Left hindlimb (tissue), 1 donor: Measurements from ENCODE around the gene C12orf76.
A peak's percentile ranks its signal among the peaks of the same experiment; 100 is the strongest.
"Not testable (repeated sequence)": the region's sequence is repeated elsewhere in the genome, so short reads cannot be mapped to it uniquely, and the experiment has no call there.

ENCODE experiments used
- DNase-seq: peaks from one replicate; pipeline ENCODE4 v3.0.0-alpha.2; 2018

The C12orf76 gene

DNA sequence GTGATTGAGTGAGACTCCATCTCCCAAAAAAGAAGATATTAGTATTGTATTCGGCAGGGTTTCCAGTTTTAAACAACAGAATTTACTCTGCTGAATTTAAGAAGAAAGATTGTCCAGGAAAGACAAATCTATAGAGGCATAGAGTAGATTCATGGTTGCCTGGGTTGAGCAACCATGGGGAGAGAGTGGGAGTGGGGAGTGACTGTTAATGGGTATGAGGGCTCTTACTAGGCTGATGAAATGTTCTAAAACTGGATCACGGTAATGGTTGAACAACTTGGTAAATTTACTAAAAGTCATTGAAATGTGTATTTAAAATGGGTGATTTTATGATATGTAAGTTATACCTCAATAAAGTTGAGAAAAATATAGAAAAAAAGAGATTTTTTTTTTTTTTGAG is 13.9 kb upstream of the C12orf76 start:
- no peak for DNase-seq

DNA sequence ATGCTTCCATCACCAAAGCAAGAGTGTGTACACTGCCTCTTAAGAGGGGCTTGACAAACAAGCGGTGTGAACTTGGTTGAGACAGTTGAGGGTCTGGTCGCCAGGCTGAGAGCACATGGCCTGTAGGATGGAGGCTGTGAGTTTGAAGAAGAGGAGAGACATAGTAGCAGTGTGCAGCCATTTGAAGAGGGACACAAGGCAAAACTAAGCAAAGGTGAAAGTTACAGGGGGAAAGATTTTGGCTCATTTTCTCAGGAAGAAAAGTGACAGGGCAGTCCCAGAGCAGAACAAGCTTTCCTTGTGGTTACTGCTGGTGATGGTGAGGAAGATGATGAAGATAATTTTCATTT is 11.3 kb upstream of the C12orf76 start:
- DNase-seq = no peak

DNA sequence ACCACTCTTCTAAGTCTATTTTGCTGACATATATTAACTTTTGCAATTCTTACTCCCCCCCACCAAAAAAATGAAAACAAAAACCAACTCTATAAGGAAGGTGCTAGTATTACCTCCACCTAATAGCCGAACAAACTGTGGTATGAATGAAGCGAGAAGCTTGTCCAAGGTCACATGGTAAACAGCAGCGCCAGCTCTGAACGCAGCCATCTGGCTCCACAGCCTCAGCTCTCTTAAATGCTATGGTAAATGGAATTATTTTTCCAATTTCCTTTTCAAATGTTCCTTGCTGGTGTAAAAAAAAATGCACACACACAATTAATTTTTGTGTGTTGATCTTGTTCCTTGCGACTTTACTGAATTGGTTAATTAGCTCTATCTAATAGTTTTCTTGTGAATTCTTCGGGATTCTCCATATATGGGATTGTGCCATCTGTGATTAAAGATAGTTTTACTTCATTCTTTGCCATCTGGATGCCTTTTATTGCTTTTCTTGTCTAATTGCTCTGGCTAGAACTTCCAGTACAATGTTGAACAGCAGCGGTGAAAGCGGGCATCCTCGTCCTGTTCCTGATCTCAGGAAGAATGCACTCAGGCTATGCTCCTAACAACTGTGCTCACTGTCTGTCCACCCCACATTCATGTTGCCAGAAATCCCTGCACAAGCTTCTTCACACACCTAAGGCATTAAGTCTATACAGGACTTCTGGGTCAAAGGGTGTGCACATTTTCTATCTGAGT is 10.7 kb upstream of the C12orf76 start:
- DNase-seq = no peak

DNA sequence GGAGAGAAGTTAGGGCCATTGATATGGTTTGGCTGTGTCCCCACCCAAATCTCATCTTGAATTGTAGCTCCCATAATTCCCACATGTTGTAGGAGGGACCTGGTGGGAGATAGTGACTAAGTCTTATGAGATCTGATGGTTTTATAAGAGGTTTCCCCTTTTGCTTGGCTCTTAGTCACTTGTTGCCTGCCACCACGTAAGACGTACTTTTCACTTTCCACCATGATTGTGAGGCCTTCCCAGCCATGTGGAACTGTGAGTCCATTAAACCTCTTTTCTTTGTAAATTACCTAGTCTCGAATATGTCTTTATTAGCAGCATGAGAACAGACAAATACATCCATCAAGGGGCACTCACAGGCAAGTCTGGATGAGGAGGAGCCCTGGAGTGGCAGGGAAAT is 8.3 kb upstream of the C12orf76 start:
- DNase-seq = not testable (repeated sequence)

DNA sequence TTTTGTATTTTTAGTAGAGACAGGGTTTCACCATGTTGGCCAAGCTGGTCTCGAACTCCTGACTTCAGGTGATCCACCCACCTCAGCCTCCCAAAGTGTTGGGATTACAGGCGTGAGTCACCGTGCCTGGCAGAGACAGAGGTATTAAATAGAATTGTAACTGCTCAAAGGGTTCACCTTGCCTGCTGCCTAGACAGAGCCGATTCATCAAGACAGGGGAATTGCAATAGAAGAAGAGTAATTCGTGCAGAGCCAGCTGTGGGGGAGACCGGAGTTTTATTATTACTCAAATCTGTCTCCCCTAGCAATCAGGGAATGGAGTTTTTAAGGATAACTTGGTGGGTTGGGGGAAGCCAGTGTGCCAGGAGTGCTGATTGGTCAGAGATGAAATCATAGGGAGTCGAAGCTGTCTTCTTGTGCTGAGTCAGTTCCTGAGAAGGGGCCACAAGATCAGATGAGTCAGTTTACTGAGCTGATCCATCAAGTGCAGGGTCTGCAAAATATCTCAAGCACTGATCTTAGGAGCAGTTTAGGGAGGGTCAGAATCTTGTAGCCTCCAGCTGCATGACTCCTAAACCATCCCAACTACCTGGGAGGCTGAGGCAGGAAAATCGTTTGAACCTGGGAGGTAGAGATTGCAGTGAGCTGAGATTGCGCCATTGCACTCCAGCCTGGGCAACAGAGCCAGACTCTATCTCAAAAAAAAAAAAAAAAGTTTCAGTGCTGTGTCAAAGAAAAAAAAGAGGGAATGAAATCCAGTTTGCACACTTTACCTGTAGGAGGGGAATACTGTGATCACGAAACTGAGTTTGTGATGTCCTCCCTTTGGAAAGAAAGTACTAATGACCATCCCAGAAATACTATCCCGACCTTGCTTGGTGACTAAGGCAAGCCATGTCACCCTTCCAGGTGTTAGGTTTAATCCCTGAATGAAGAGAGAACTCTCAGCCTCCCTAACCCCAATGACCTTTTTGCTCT is 7.3 kb upstream of the C12orf76 start:
- DNase-seq = not testable (repeated sequence)

DNA sequence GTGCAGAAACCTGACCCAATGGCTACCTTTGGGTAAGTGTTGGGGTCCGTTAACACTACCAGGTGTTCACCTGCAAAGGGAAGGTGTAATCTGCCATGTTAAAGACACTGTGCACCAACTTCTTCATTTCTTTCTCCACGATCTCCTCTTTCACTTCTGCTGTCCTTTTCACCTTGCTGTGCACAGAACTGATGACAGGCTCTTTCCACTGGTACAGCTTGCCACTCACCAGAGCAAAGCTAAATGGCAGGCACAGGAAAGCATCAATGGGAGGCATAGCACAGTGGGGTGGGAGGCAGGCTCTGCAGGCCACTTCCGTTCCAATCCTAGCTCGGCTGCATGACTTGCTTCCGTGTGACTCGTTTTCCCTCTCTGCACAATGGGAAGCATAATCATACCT is 2.6 kb upstream of the C12orf76 start:
- DNase-seq = no peak

DNA sequence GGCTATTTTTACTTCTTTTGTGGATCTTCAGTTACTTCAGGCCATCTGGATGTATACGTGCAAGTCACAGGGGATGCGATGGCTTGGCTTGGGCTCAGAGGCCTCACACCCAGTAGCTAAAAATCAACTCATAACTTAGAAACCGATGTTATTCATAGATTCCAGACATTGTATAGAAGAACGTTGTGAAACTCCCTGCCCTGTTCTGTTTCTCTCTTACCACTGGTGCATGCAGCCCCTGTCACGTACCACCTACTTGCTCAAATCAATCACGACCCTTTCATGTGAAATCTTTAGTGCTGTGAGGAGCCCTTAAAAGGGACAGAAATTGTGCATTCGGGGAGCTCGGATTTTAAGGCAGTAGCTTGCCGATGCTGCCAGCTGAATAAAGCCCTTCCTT is 1.3 kb upstream of the C12orf76 start:
- not testable (repeated sequence) for DNase-seq

DNA sequence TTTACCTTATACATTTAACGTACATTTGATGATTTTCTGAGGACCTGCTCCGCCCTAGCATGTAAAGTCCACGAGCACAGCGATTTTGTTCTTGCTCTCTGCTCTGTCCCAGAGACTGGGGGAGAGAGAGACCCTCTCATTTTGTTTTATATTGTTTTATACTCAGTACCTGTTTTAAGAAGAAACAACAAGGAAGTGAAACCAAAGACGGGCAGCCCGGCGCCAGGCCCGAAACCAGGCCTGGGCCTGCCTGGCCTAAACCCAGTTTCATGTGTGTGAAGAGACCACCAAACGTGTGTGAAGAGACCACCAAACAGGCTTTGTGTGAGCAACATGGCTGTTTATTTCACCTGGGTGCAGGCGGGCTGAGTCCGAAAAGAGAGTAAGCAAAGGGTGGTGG is 712 bp upstream of the C12orf76 start:
- DNase-seq = not testable (repeated sequence)

DNA sequence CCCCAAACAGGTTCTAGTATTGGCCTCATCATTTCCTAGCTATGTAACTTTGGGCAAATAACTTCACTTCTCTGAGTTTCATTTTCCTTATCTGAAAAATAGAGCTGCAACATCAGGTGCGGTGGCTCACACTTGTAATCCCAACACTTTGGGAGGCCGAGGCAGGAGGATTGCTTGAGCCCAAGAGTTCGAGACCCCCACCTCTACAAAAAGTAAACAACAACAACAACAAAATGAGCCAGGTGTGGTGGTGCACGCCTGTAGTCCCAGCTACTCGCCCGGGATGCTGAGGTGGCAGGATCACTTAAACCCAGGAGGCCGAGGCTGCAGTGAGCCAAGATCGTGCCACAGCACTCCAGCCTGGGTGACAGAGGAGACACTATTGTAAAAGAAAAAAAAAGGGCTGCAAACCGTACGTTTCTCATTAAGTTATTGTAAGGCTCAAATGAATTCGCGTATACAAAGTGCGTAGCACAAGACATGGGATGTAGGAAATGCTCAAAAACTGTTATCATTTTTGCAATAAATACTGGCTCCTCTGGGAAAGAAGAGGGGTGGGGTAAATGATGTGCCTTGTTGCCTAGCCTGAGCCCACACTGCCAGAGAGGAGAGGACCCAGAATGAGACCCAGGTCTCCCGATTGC is 903 bp downstream of the C12orf76 start:
- DNase-seq = no peak

DNA sequence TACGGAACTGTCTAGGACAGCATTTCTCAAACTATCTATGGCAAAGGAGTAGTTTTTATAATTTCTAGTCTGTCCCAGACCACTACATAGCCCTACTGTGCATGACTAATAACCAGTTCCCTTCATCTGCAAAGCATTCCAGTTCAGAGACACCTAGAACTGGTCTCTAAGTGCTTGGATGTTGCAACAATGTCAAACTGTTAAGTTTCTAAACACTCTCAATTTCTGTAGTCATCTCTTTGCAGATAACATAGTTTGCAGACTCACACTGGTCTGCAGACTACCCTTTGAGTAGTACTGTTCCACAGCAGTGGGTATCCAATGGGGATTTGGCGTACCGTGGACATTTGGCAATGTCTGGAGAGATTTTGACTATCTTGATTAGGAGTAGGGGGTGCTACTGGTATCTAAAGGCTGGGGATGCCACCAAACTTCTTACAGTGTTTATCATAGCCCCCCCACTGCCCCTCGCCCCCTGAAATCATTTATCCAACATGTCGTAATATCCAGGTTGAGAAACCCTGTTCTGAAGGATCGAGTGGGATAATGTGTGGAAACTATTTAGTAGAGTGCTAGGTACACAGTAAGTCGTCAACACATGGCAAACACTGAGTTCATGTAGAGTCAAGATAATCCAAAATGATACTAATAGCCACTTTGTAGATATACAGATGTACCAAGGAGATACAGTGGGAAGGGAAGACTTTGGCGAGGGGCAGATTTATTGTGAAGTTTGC is 1.7 kb downstream of the C12orf76 start:
- no peak for DNase-seq

DNA sequence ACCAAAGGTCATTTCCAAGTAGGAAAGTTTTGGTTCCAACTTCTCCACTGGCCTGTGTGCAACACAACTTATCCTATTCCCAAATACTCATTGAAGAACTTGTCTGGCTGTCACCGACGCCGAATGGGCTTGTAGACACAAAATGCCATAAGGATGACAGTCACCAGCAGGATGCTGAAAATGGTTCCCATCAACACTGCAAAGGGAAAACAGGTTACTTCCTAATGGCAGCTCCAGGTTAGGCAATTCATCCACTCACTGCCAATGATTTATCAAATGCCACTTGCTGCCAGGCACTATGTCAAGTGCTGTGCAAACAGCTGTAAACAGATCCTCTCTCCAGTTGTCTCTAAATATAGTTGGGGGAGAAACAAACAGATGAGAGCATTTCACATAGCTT is 6.1 kb downstream of the C12orf76 start:
- DNase-seq = no peak

DNA sequence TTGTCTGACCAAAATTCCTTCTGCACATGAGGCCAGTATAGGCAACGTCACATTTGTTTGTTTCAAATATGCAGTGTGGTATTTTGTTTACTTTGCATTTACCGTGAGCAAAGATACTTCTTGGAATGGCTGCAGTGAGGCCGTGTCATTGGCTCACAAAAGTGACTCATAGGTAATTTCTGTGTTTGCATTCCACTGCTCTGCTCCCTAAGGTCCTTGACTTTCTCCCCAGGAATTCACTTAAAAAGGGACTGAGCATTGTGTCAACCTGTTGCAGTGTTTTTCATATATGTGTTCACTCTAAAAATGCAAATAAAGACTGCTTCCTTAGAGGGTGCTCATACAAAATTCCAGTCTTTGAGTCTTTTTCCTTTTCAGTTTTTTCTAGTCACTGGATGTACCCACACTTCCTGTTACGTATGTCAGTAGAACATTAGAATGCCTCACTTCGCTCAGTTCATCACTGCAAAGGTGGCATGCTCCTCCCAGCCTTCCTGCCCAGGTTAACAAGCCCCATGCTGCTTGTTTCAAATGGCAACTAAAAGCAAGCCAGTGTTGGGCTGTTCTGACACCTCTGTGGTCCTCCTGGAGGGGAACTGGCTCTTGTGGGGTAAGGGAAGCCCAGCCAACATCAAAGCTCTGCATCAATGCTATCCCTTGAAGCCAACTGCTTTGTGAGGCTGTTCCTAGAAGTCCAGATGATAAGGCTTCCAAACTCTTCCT is 9.1 kb downstream of the C12orf76 start:
- no peak for DNase-seq

DNA sequence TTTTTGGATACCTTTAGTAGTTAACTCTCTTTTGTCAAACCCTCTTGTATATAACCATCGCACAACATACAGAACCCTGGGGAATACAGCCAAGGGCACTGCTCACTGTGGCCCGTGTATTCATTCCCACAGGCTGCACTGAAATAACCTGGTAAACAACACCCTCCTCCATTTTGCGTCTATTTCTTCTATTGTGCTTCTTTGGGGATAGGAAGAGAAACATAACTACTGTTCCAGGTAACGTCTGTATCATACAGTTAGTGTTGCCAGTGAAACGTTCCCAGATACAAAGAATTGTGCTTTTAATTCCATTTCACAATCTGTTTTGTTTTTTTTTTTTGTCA is 9.6 kb downstream of the C12orf76 start:
- DNase-seq = no peak

DNA sequence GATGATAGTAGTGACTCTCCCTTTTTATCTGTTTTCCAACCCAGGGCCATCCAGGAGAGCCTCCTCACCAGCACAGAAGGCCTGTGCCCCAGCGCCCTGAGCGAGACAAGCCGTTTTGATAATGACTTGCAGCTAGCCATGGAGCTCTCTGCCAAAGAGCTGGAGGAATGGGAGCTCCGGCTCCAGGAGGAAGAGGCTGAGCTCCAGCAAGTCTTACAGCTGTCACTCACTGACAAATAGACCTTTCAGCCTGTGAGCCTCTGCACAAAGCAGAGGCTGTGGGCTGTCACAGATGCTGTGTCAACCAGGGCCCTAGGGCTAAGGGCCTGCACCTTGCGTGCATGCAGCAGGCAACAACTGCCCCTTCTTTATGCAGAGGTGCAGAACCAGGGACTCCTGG is 11.0 kb downstream of the C12orf76 start:
- DNase-seq = no peak

DNA sequence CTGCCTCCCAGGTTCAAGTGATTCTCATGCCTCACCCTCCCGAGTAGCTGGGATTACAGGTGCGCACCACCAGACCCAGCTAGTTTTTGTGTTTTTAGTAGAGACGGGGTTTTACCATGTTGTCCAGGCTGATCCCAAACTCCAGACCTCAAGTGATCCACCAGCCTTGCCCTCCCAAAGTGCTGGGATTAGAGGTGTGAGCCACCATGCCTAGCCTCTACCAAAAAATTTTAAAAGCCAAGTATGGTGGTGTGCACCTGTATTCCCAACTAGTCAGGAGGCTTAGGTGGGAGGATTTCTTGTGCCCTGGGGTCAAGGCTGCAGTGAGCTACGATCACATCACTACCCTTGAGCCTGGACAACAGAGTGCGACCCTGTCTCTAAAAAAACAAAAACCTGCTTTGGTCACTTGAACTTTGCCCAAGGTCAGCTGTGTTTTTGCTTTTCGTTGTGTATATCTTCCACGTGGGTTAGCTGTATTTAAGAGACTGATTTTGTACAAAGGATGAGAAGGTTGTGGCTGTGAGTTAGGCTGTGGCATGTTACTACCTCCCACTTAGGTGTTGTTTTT is 12.7 kb downstream of the C12orf76 start:
- no peak for DNase-seq

DNA sequence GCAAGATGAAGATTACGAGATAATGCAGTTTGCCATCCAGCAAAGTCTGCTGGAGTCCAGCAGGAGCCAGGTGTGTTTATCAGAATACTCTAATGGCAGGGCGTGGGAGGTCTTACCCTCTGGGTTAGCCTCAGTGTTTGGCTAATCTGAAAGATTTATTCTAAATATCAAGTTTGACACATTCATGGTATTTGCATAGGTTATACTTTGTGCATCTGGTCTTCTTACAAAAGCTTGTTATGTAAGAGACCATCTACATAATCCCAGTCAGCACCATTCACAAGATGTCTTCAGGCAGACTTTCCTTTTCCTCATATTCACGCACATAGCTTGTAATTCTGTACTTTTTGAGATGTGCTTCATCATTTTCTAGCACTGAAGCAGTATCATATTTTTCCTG is 14.4 kb downstream of the C12orf76 start:
- no peak for DNase-seq

DNA sequence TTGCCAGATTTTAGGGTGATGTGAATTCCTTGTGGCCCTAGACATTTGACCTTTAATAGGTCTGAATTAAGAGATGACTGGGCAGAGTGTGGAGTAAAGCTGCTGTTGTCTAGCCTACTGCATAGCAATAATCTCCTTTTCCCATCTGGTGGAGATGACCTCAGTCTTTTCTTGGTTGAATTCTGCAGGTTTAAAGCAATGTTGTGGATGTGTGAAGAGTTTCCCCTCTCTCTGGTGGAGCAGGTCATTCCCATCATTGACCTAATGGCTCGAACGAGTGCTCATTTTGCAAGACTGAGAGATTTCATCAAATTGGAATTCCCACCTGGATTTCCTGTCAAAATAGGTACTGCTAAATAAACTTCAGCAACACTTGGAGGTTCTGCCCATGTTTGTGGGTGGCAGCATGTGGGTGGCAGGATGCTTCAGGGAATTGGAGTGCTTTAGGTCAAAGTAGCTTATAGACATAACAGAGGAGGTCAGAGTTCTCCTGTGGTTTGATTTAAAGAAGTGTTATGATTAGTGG is 19.0 kb downstream of the C12orf76 start:
- DNase-seq = no peak

DNA sequence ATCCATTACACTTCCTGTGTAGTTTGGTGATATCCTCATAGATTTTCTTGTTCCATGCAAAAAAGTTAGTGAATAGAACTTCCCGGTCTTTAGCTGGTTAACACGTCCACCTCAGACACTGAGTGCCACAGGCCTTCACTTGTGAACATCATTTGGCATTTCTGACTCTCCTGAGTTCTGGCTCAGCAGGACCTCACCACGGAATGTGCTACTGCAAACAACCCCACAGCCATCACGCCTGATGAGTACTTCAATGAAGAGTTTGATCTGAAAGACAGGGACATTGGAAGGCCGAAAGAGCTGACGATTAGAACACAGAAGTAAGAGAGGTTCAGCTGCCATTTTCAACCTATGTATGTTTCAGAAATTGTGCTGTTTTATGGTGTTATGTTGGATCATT is 20.0 kb downstream of the C12orf76 start:
- no peak for DNase-seq

DNA sequence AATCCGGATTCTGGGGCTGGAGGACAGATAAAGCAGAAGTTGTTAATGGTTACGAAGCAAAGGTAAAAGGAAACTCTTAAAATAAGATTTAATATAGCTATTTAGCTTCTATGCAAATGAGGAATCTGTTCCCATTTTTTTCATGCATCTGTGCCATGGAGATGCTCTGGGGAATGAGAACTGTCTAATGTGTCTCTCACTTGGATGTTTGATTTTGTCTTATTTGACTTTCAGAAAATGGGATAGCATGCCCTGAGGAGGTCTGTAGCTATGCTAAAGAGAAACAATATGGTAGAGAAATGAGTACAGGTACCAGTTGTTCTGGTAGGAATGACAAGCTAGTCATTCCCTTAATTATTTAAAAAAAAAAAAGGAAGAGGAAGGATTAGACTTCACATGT is 24.3 kb downstream of the C12orf76 start:
- no peak for DNase-seq

DNA sequence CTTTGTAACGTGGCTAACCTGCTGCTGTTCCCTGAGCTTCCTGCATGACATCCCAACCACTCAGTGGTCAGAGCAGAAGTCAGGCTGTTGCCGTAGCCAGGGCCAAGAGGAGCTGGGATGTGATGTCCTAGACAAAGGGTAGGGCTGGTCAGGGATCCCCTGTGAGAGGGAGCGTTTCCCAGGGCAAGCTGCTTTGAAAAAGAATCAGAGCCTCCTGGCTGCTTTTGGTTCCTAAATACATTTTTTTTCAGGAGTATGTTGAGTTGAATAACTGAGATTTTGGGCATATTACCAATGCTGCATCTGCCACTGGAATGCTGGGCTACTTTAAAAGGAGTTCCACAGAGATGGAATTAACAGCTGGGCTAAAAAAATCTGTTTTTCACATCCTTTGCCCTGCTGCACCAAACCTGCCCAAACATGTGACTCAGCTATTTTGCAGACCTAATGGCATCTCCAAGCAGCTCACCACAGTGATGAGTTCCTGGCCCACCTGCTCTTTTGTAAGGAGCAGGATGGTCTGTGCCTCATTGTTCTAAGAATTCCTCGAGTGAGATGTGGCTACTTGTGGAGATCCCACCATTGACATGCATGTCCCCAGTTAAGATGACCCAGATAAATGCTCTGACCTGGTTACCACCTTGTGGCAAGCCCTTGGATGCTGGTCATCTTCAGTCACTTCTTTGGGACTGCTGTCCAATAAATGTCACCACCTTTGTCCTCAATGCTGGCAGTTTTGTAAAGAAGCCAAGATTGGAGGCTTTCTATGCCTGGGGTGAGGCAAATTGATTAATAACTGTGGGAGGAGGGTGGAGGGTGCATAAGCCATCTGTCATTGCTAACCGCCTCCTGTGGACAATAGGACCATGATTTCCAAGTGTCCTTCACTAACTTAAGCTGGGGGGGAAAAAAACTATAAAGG is 25.0 kb downstream of the C12orf76 start:
- peak; percentile 60 for DNase-seq

DNA sequence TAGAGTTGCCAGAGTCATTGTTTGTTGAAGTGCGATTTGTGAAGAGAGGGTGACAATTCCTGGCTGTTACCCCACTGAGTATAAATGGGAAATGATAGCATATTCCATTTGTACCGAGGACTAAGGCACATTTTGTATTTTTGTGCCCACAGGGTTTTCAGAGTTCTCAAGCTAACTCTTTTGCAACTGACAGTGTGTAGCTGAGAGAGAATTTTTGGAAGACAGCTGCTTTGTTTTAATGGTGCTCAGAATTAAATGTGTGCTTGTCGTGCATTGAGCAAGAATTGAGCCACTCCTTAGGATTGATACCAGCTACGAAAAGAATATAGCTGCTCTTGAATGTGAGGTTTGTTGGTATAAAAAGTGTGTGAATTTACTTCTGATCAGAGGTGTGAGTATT is 27.4 kb downstream of the C12orf76 start:
- DNase-seq = no peak
